Pancreas (tissue), 10 donors: ENCODE results near the gene MCM3AP. TPM values are rescaled to one million over a fixed set of nuclear protein-coding genes. Genes with fewer than 3 reads are reported as not detected.
"Not testable (repeated sequence)": the region's sequence is repeated elsewhere in the genome, so short reads cannot be mapped to it uniquely, and the experiment has no call there.

Experiments used
- ATAC-seq, 4 donors: fragments of 200-7000 bp; cut with Tn5 transposase; one replicate each; pipeline versions ENCODE4 v1.8.0 to v1.9.1; 2020; ENCODE audit warnings: mild to moderate bottlenecking in 4 of 4, moderate library complexity in 4 of 4
- DNase-seq, 6 donors: peaks; one replicate each; pipeline ENCODE4 v3.0.0-alpha.2; 2020
- FAIRE-seq: peaks from 2 replicates; lab custom pipeline; 2012; peaks lifted over from hg19 to GRCh38; lab: Jason Lieb, UNC
- H3K27ac ChIP-seq, 4 donors: fragments of 200-600 bp; sonication (generic); 1 replicate in 3 of 4; 2 replicates in 1 of 4; pipeline versions ENCODE4 v1.5.0 to v1.8.0; 2020
- H3K27me3 ChIP-seq, 4 donors: fragments of 200-600 bp; one replicate each; pipeline ENCODE4 v1.8.0; 2021
- H3K36me3 ChIP-seq, 3 donors: fragments of 200-600 bp; sonication (generic) in 1 of 3; one replicate each; pipeline versions ENCODE4 v1.5.0 to v1.8.0; 2020 to 2021
- H3K4me1 ChIP-seq, 3 donors: fragments of 200-600 bp; one replicate each; pipeline ENCODE4 v1.8.0; 2021
- H3K4me3 ChIP-seq, 4 donors: fragments of 200-600 bp; sonication (generic) in 2 of 4; one replicate each; pipeline versions ENCODE4 v1.5.0 to v1.8.0; 2020 to 2021
- H3K9me3 ChIP-seq, 4 donors: fragments of 200-600 bp; one replicate each; pipeline ENCODE4 v1.8.0; 2021
- CTCF ChIP-seq, 4 donors: fragments of 200-600 bp; sonication (generic) in 3 of 4; IDR thresholded peaks; one replicate each; pipeline versions ENCODE4 v1.5.0 to v1.8.0; 2021; ENCODE audit warnings: antibody characterized with exemption in 4 of 4
- WGBS, 2 donors: extraction: QIAGEN DNeasy Blood & Tissue Kit; methylation state at CpG; one replicate each; pipeline ENCODE4 v1.1.7; 2013; 5-methylcytosine and 5-hydroxymethylcytosine counted together
- intact Hi-C, 3 donors: fragments of 100-400 bp; cut with DNase I; formaldehyde crosslinking; loops; one replicate each; pipeline versions ENCODE4 v1.11.1 to v1.14.2; 2022
- polyA plus RNA-seq, 2 donors: library from polyadenylated mRNA; stranded (reverse); fragments of 200-250 nt; gene quantifications; one replicate each; pipeline ENCODE4 v1.2.3, GENCODE V29; 2013
- total RNA-seq, 6 donors: library from RNA; stranded (reverse); fragmentation: NEBNext Ultra II Directional in 4 of 6; extraction: Animal tissue kit (Norgen Biotek cat#: 25700) in 4 of 6; gene quantifications; one replicate each; pipeline versions ENCODE4 v1.2.1 to v1.2.4, GENCODE V29; 2021 to 2023
- donor health status: healthy with polysubstance abuse.
- donor health status: DM: no; HTN: no; CAD: no; lungs with moderate emphysema.
- donor health status: DM: no; HTN: no; CAD: no.
- donor health status: control.
- donor health status: control.
- donor health status: Bipolar disorder and iron deficiency.
- donor health status: DM: yes; HTN: yes; CAD: no.
- donor health status: DM: no; HTN: no; CAD: no.
- donor health status: DM: no; HTN: no; CAD: no.
- donor health status: DM: yes; HTN: yes; CAD: no.

MCM3AP gene
- total and polyA plus RNA-seq, 8 donors = 30.6 to 59.4 (median 38.0) TPM

GRCh38 chr21:46244602-46245001, 40.8 kb downstream of the MCM3AP start:
- intact Hi-C loops = no loop called here
- Histone ChIP-seq H3K4me1 (no peaks in the 10 kb centered on the region), H3K9me3 (no peaks in the 10 kb centered on the region), H3K36me3 (peaks cover 0 to 71% (median 19%) of the 10 kb centered on the region in 3 donors), H3K4me3 (no peak overlapping the region), H3K27ac (no peak overlapping the region), H3K27me3 (no peaks in the 10 kb centered on the region)
- no peak for ATAC-seq
- WGBS, 2 donors = 91 to 92% methylated on average over 8 of the region's 8 CpGs
- no peak for TF ChIP-seq CTCF (IDR thresholded peaks at IDR 0.05)
- no peak for FAIRE-seq
- DNase-seq = no peak

GRCh38 chr21:46243960-46244361, 41.5 kb downstream of the MCM3AP start:
- no peak for ATAC-seq

GRCh38 chr21:46243325-46243724, 42.1 kb downstream of the MCM3AP start:
- 93 to 97% methylated on average over 8 of the region's 8 CpGs for WGBS, 2 donors
- FAIRE-seq (no peak), DNase-seq (no peak), ATAC-seq (no peak)
- intact Hi-C loops = no loop called here
- H3K36me3 ChIP-seq = peaks cover 0 to 74% (median 19%) of the 10 kb centered on the region in 3 donors
- H3K9me3 ChIP-seq = no peaks in the 10 kb centered on the region
- no peaks in the 10 kb centered on the region for H3K4me1 ChIP-seq
- TF ChIP-seq CTCF (IDR thresholded peaks at IDR 0.05) = no peak
- H3K27ac ChIP-seq = no peak overlapping the region
- no peaks in the 10 kb centered on the region for H3K27me3 ChIP-seq
- H3K4me3 ChIP-seq = no peak overlapping the region

More at GRCh38 chr21:46243960-46244361, 41.5 kb downstream of the MCM3AP start:
- 95 to 96% methylated on average over 3 of the region's 3 CpGs for WGBS, 2 donors
- FAIRE-seq (no peak), DNase-seq (no peak)
- intact Hi-C loops = no loop called here
- H3K9me3 ChIP-seq = no peaks in the 10 kb centered on the region
- H3K36me3 ChIP-seq = peaks cover 0 to 72% (median 19%) of the 10 kb centered on the region in 3 donors
- no peak for TF ChIP-seq CTCF (IDR thresholded peaks at IDR 0.05)
- no peaks in the 10 kb centered on the region for H3K4me1 ChIP-seq
- no peak overlapping the region for H3K27ac ChIP-seq
- H3K27me3 ChIP-seq = no peaks in the 10 kb centered on the region
- no peak overlapping the region for H3K4me3 ChIP-seq

DNA sequence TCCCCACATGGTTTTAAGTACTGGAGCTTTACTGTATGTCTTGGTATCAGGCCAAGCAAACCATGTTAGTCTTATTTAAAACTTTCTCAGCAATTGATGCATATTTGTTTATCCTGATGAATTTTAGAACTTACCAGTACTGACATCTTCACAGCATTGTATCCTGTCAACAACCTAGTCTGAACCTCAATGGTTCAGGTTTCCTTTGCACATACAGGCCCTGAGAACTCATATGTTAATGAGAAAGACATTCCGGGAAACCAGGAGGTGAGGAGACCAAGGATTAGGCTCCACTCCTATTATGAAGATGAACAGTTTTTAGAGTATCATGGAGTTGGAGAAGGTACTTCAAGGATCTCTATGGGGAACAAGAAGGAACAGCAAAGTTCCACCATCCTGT, 43.8 kb downstream of the MCM3AP start:
- ATAC-seq, H3K27me3 ChIP-seq, FAIRE-seq, H3K4me3 ChIP-seq, H3K4me1 ChIP-seq, H3K27ac ChIP-seq, DNase-seq, H3K9me3 ChIP-seq, intact Hi-C loops: not testable (repeated sequence)
- 85 to 93% methylated on average over 1 of the region's 1 CpG for WGBS, 2 donors
- H3K36me3 ChIP-seq = peaks cover 0 to 70% (median 19%) of the 10 kb centered on the region in 3 donors

DNA sequence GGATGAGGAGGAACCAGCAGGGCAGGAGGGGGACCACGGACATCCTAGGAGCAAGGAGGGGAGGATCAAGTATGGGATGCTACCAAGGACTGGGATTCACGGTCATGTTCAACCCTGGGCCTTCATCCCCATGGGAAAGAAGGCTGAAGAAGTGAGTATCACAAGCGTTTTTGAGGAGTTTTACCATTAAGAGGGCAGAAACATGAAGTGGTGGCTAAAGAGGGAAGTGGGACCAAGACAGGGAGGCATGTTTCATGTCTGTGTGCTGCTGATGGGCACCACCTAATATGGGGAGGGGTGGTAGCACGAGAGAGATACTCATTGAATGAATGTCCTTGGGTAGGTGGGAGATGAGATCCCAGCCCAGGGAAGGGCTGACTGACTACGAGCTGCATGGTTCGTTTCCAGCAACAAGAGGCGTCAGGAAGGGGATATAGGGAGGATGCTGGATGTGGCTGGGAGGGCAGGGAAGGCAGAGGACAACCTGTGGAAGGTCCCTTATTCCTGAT, 45.5 kb downstream of the MCM3AP start:
- DNase-seq = no peak

More for the DNA sequence above, 45.5 kb downstream of the MCM3AP start:
- no peaks in the 10 kb centered on the region for H3K9me3 ChIP-seq
- H3K27ac ChIP-seq = no peak overlapping the region
- WGBS, 2 donors = 83 to 85% methylated on average over 7 of the region's 7 CpGs
- peaks cover 0 to 59% (median 24%) of the 10 kb centered on the region in 3 donors for H3K36me3 ChIP-seq
- FAIRE-seq = no peak
- no peak for ATAC-seq
- H3K4me3 ChIP-seq = no peak overlapping the region
- no peaks in the 10 kb centered on the region for H3K4me1 ChIP-seq
- no peaks in the 10 kb centered on the region for H3K27me3 ChIP-seq
- intact Hi-C loops = no loop called here
- TF ChIP-seq CTCF (IDR thresholded peaks at IDR 0.05) = no peak
